Measurements from ENCODE around the gene ASPHD1.

The ASPHD1 gene

GRCh38 chr16:29943846-29944799 lies 43.8 kb downstream of the ASPHD1 start:
- DNase-seq (ENCODE audit: low spot score), result peak; percentile 74

- no peak for DNase-seq (ENCODE audit: low spot score)
Measured at GRCh38 chr16:29947897-29948296, 47.6 kb downstream of the ASPHD1 start.

- no peak for DNase-seq (ENCODE audit: low spot score)
Measured at GRCh38 chr16:29950806-29951461, 50.6 kb downstream of the ASPHD1 start.

DNA sequence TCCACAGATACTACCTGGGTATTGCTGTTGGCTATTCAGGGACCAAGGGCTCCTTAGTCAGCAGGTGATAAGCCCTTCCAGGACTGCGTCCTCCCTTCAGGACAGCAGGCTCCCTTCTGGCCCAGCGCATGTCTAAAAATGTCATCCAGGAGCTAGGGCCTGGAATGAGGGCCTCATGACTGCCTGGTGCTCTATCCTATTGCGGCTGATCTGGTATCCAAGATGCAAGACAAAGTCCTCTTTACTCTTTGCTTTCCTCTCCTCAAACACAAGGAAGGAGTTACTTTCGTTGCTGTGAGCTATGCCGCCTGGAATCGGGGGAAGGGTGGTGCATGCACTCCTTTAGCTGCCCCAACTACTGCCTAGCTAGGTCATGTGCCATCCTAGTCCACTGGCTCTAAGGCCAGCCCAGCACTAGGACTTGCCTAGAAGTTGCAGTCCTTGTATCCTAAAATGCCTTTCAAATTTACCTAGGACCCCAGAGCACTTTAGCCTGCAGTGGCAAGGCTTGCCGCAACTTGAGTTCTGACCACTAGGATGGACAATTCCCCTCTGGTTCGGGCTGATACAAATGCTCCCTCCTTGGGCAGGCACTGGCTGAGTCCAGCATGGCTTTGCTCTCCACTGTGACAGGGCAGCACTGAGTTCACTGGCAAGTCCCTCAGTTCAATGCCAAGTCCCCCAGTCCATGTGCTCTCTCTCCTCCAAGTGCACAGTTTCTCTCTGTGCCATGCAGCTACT lies 51.5 kb downstream of the ASPHD1 start:
- DNase-seq (ENCODE audit: low spot score), result no peak

Measured in putamen (tissue), 1 donor.